Spleen (tissue), 7 donors: ENCODE measurements around the gene RPL26.

Source experiments
- CTCF ChIP-seq, 11 experiments: fragments of 200-600 bp in 7 of 11; fragments of 450-650 bp in 4 of 11; sonication (generic) in 4 of 11; IDR thresholded peaks in 8 of 11; conservative IDR thresholded peaks in 3 of 11; 1 replicate in 7 of 11; 2 replicates in 4 of 11; pipeline versions ENCODE4 v1.4.0 to v1.8.0; 2016 to 2021; ENCODE audit warnings: antibody characterized with exemption in 11 of 11, inconsistent platforms in 4 of 11, mild to moderate bottlenecking in 1 of 11
- POLR2A ChIP-seq, 3 donors: fragments of 450-650 bp; IDR thresholded peaks; one replicate each; pipeline ENCODE4 v1.5.1; 2017; ENCODE audit warnings: antibody characterized with exemption in 3 of 3, mild to moderate bottlenecking in 1 of 3
- donor health status: DM: no; HTN: no; CAD: no; lungs with moderate emphysema.
- donor health status: DM: no; HTN: no; CAD: no.
- donor health status: DM: no; HTN: no; CAD: no.

DNA sequence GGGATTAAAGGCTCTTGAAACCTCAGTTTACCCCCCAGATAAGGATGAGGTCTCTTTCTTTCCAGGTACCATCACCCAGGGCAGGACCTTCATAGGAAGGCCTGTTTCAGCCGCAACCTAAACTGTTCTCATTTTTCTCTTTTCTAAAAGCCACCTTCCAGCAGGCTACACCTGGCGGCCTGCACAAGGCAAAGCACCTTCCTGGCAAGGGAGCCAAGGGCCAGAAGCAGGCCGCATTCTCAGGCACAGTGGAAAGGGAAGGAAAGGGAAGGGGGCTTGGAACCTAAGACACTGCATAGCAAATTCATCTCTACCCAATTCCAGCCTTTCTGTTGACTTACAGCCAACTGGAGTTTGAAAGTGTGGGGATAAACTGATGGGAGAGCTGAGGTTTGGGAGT, 43.8 kb upstream of the RPL26 start:
- no peak for TF ChIP-seq CTCF (IDR thresholded peaks at IDR 0.05 in 8 of 11, conservative IDR thresholded peaks at IDR 0.05 in 3 of 11)
- TF ChIP-seq POLR2A (IDR thresholded peaks at IDR 0.05) = no peak
